KMS-11 (cell line): ENCODE results near the gene PPM1A.

Experiments used
- H2AFZ ChIP-seq: fragments of 200-600 bp; sonication (generic); 2 replicates; pipeline ENCODE4 v1.6.1; 2016; ENCODE audit warnings: antibody characterized with exemption, mixed run types, low read depth
- H3K27ac ChIP-seq: fragments of 200-600 bp; sonication (generic); 2 replicates; pipeline ENCODE4 v1.6.1; 2016; ENCODE audit warnings: mild to moderate bottlenecking, mixed run types
- H3K27me3 ChIP-seq: fragments of 200-600 bp; sonication (generic); 2 replicates; pipeline ENCODE4 v1.6.1; 2017; ENCODE audit warnings: mild to moderate bottlenecking, low read depth, mixed run types, moderate library complexity; ENCODE audit not compliant: insufficient read depth
- H3K36me3 ChIP-seq: fragments of 200-600 bp; sonication (generic); 2 replicates; pipeline ENCODE4 v1.6.1; 2017; ENCODE audit warnings: mild to moderate bottlenecking, mixed run types; ENCODE audit not compliant: insufficient read depth
- H3K4me1 ChIP-seq: fragments of 200-600 bp; sonication (generic); 2 replicates; pipeline ENCODE4 v1.6.1; 2016; ENCODE audit warnings: mild to moderate bottlenecking, low read depth, mixed run types; ENCODE audit not compliant: poor library complexity, severe bottlenecking
- H3K4me2 ChIP-seq: fragments of 200-600 bp; sonication (generic); 2 replicates; pipeline ENCODE4 v1.7.0; 2016; ENCODE audit warnings: mild to moderate bottlenecking, mixed run types
- H3K4me3 ChIP-seq: fragments of 200-600 bp; sonication (generic); IDR thresholded peaks from 2 replicates; pipeline ENCODE4 v1.6.1; 2017; ENCODE audit warnings: low read depth, low read length, mixed read lengths; ENCODE audit not compliant: insufficient read depth
- H3K79me2 ChIP-seq: fragments of 200-600 bp; sonication (generic); 2 replicates; pipeline ENCODE4 v1.6.1; 2016; ENCODE audit warnings: low read depth, mixed run types; ENCODE audit not compliant: insufficient read depth
- H3K9ac ChIP-seq: fragments of 200-600 bp; sonication (generic); 2 replicates; pipeline ENCODE4 v1.6.1; 2016; ENCODE audit warnings: mild to moderate bottlenecking, mixed run types
- H4K20me1 ChIP-seq: fragments of 200-600 bp; sonication (generic); 2 replicates; pipeline ENCODE4 v1.6.1; 2016; ENCODE audit warnings: mild to moderate bottlenecking, mixed run types; ENCODE audit not compliant: insufficient read depth
- TF ChIP-seq, protein P1 (sequence below): fragments of 200-600 bp; sonication (generic); conservative IDR thresholded peaks from 2 replicates; pipeline ENCODE4 v1.6.1; 2017; ENCODE audit warnings: low read depth, mild to moderate bottlenecking, antibody characterized with exemption, low read length, moderate library complexity, mixed read lengths

PPM1A gene

DNA sequence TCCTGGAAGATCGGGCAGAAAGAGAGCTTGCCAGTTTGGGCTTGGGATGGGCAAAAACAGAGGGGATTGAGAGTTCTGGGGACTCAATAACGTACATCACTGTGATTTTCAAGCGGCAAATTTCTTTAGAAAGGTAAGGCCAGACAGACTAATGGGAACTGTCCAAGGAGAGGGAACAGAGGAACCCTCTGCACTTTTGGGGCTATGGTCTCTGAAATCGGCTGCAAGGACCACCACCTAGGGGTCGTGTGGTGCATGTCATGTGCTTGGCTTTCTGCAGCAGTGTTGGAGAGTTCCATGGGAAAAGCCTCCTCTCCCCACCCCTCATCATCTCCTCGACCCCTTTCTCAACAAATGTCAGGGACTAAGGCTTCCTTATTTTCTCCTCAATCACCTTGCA, 79.6 kb downstream of the PPM1A start:
- H3K4me3 ChIP-seq, result no peak overlapping the region

DNA sequence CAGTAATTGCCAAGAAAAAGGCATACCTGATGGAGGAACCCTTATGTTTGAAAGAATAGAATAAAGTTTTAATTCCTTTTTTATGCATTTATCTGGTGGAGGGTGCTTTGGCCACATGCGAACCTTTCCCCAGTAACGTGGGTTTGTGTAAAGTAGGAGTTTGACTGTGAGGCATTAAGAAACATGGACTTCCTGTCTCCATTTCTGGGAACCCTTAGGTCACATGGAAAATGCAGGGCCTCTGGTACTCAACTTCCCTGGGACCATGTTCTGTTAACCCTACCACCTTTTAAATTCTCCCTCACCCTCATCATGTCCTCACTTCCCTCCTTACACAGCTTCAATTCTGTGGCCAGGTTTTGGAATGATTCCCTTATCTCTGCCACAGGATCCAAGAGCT, 80.3 kb downstream of the PPM1A start:
- TF ChIP-seq, protein P1, sequence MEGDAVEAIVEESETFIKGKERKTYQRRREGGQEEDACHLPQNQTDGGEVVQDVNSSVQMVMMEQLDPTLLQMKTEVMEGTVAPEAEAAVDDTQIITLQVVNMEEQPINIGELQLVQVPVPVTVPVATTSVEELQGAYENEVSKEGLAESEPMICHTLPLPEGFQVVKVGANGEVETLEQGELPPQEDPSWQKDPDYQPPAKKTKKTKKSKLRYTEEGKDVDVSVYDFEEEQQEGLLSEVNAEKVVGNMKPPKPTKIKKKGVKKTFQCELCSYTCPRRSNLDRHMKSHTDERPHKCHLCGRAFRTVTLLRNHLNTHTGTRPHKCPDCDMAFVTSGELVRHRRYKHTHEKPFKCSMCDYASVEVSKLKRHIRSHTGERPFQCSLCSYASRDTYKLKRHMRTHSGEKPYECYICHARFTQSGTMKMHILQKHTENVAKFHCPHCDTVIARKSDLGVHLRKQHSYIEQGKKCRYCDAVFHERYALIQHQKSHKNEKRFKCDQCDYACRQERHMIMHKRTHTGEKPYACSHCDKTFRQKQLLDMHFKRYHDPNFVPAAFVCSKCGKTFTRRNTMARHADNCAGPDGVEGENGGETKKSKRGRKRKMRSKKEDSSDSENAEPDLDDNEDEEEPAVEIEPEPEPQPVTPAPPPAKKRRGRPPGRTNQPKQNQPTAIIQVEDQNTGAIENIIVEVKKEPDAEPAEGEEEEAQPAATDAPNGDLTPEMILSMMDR, result no peak
- Histone ChIP-seq H3K4me3 (no peak overlapping the region), H2AFZ (no peak overlapping the region), H3K36me3 (no peaks in the 10 kb centered on the region), H3K27me3 (no peaks in the 10 kb centered on the region), H4K20me1 (no peaks in the 10 kb centered on the region), H3K27ac (no peak overlapping the region), H3K9ac (no peak overlapping the region), H3K4me1 (peaks cover 9% of the 10 kb centered on the region), H3K4me2 (no peak overlapping the region), H3K79me2 (no peaks in the 10 kb centered on the region)

More for the DNA sequence above, 79.6 kb downstream of the PPM1A start:
- no peaks in the 10 kb centered on the region for H3K79me2 ChIP-seq
- H3K9ac ChIP-seq, result no peak overlapping the region
- no peak overlapping the region for H3K4me2 ChIP-seq
- H4K20me1 ChIP-seq, result no peaks in the 10 kb centered on the region
- H3K27ac ChIP-seq, result no peak overlapping the region
- peaks cover 9% of the 10 kb centered on the region for H3K4me1 ChIP-seq
- no peaks in the 10 kb centered on the region for H3K36me3 ChIP-seq
- no peaks in the 10 kb centered on the region for H3K27me3 ChIP-seq
- no peak overlapping the region for H2AFZ ChIP-seq
- TF ChIP-seq, protein P1, result no peak

DNA sequence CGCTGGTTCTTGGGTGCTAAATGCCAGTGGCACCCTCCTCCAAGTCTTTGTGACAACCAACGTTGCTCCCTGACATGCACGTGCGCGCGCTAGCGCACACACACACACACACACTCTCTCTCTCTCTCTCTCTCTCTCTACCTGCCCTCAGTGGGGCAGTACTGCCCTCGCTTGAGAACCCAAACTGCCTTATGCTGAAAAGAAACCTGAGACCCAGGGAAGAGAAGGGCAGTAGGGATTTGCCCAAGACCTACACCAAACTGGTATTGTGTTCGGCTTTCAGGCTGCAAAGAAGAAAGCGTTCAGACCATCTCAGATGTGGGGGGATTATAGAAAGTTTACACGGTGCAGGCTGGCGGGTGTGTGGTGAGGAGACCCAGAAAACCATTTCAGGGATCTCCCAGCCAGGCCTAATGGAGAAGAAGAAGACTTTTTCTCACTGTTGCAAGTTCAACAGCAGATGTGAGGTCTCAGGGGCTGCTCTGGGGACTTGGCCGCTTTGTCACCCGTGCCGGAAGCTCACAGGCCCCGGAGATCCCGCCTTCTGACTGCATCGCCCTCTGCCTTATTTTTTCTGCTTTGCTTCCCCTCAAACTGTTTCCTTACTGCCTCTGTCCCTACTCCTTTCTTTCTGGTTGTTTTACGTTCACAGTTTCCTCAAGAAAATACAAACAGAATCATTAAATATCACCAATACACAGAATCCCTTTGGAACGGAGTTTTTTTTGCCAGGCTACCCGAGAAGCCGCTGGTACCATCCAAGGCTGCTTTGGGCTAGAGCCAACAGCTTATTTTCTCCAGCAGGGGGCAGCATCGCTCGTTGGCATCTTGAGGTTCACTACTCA, 82.4 kb downstream of the PPM1A start:
- H3K4me3 ChIP-seq, result no peak overlapping the region

DNA sequence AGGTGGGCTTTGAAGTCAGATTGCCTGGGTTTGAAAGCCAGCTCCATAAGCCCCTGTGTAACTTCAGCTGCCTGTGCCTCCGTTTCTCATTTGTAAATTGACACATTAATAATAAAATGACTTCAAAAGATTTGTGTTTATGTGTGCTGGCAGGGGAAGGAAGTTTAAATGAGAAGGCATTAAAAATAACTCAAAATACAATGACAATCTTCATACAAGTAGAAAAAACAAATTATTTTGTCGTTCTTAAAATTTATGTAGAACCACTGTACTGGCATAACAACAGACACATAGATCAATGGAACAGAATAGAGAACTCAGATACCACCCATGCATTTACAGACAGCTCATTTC, 83.0 kb downstream of the PPM1A start:
- peaks cover 9% of the 10 kb centered on the region for H3K4me1 ChIP-seq
- no peaks in the 10 kb centered on the region for H4K20me1 ChIP-seq
- H2AFZ ChIP-seq, result peak overlapping the region; percentile 92
- no peak overlapping the region for H3K27ac ChIP-seq
- H3K9ac ChIP-seq, result no peak overlapping the region; the same call in 1 of the 2 replicates
- H3K36me3 ChIP-seq, result no peaks in the 10 kb centered on the region
- peak overlapping the region; percentile 52 for H3K4me2 ChIP-seq
- H3K27me3 ChIP-seq, result no peaks in the 10 kb centered on the region
- H3K79me2 ChIP-seq, result no peaks in the 10 kb centered on the region
- TF ChIP-seq, protein P1, result peak; percentile 65
- H3K4me3 ChIP-seq, result no peak overlapping the region

More for the DNA sequence above, 82.4 kb downstream of the PPM1A start:
- Histone ChIP-seq H3K9ac (peak overlapping the region; percentile 70), H2AFZ (peak overlapping the region; percentile 92), H3K27me3 (no peaks in the 10 kb centered on the region), H3K4me2 (peak overlapping the region; percentile 52), H4K20me1 (no peaks in the 10 kb centered on the region), H3K4me1 (peaks cover 9% of the 10 kb centered on the region), H3K79me2 (no peaks in the 10 kb centered on the region), H3K27ac (peak overlapping the region; percentile 76), H3K36me3 (no peaks in the 10 kb centered on the region)
- TF ChIP-seq, protein P1, result peak; percentile 91
